Hepatocyte (in vitro differentiated cells): Measurements from ENCODE around the gene IL1R2. TPM values are rescaled to one million over a fixed set of nuclear protein-coding genes. Genes with fewer than 3 reads are reported as not detected.
A peak's percentile ranks its signal among the peaks of the same experiment; 100 is the strongest.

Source experiments
- DNase-seq: peaks from one replicate; pipeline ENCODE4 v3.0.0-alpha.2; 2016; ENCODE audit warnings: low spot score
- H2AFZ ChIP-seq: fragments of 200-600 bp; sonication (generic); 2 replicates; pipeline ENCODE4 v1.6.0; 2016; ENCODE audit warnings: antibody characterized with exemption, mild to moderate bottlenecking
- H3K27ac ChIP-seq: fragments of 200-600 bp; sonication (generic); 2 replicates; pipeline ENCODE4 v1.5.1; 2016; ENCODE audit warnings: mild to moderate bottlenecking
- H3K27me3 ChIP-seq: fragments of 200-600 bp; sonication (generic); 2 replicates; pipeline ENCODE4 v1.6.1; 2016
- H3K36me3 ChIP-seq: fragments of 200-600 bp; sonication (generic); replicated peaks from 2 replicates; pipeline ENCODE4 v1.5.1; 2016; ENCODE audit warnings: low read depth; ENCODE audit not compliant: insufficient read depth
- H3K4me1 ChIP-seq: fragments of 200-600 bp; sonication (generic); 2 replicates; pipeline ENCODE4 v1.5.1; 2016; ENCODE audit warnings: mild to moderate bottlenecking, moderate library complexity; ENCODE audit not compliant: insufficient read depth
- H3K4me2 ChIP-seq: fragments of 200-600 bp; sonication (generic); 2 replicates; pipeline ENCODE4 v1.6.0; 2016
- H3K4me3 ChIP-seq: fragments of 200-600 bp; sonication (generic); 2 replicates; pipeline ENCODE4 v1.5.1; 2016; ENCODE audit warnings: mild to moderate bottlenecking
- H3K79me2 ChIP-seq: fragments of 200-600 bp; sonication (generic); 2 replicates; pipeline ENCODE4 v1.6.0; 2017; ENCODE audit warnings: mild to moderate bottlenecking
- H3K9me2 ChIP-seq: fragments of 200-600 bp; sonication (generic); replicated peaks from 2 replicates; pipeline ENCODE4 v1.6.0; 2017; ENCODE audit warnings: mild to moderate bottlenecking; ENCODE audit not compliant: insufficient read depth
- H3K9me3 ChIP-seq: fragments of 200-600 bp; sonication (generic); 2 replicates; pipeline ENCODE4 v1.5.1; 2016; ENCODE audit warnings: low read depth, mild to moderate bottlenecking
- H4K20me1 ChIP-seq: fragments of 200-600 bp; sonication (generic); 2 replicates; pipeline ENCODE4 v1.6.0; 2016; ENCODE audit warnings: mild to moderate bottlenecking; ENCODE audit not compliant: insufficient read depth, poor library complexity, severe bottlenecking
- CTCF ChIP-seq: fragments of 200-600 bp; sonication (generic); IDR thresholded peaks from 2 replicates; pipeline ENCODE4 v1.5.1; 2016; ENCODE audit warnings: antibody characterized with exemption, mild to moderate bottlenecking; ENCODE audit not compliant: poor library complexity
- EZH2 ChIP-seq: fragments of 200-600 bp; sonication (generic); IDR thresholded peaks from 2 replicates; pipeline ENCODE4 v1.6.1; 2016; ENCODE audit warnings: antibody characterized with exemption, mild to moderate bottlenecking, borderline replicate concordance
- EZH2phosphoT487 ChIP-seq: fragments of 200-600 bp; sonication (generic); IDR thresholded peaks from one replicate; pipeline ENCODE4 v1.6.1; 2018; ENCODE audit warnings: antibody characterized with exemption, mild to moderate bottlenecking, low read depth, moderate library complexity; ENCODE audit not compliant: unreplicated experiment, severe bottlenecking
- WGBS: methylation state at CpG from one replicate; pipeline ENCODE4 v1.1.6; 2016; ENCODE audit warnings: low lambda C conversion rate; ENCODE audit errors: missing lambda C conversion rate; 5-methylcytosine and 5-hydroxymethylcytosine counted together
- polyA plus RNA-seq: library from polyadenylated mRNA; unstranded; fragments of >200 nt; fragmentation: Nextera tagmentation; extraction: Ambion mirVana; gene quantifications from 2 replicates; pipeline ENCODE4 v1.2.1, GENCODE V29; 2016
- total RNA-seq: library from RNA; depleted of rRNA; stranded (reverse); fragments of >200 nt; gene quantifications from 2 replicates; pipeline ENCODE4 v1.2.3, GENCODE V29; 2014

IL1R2 gene
- total and polyA plus RNA-seq, 2 experiments from 2014 or later: 1.3 to 5.8 TPM

GRCh38 chr2:102070058-102070642 lies 78.4 kb downstream of the IL1R2 start:
- Histone ChIP-seq H3K27ac (peak overlapping the region; percentile 84), H3K27me3 (no peaks in the 10 kb centered on the region), H4K20me1 (no peaks in the 10 kb centered on the region), H3K4me2 (peak overlapping the region; percentile 39), H3K36me3 (no peaks in the 10 kb centered on the region), H2AFZ (peak overlapping the region; percentile 22), H3K9me3 (no peaks in the 10 kb centered on the region), H3K4me1 (peaks cover 21% of the 10 kb centered on the region), H3K79me2 (no peaks in the 10 kb centered on the region), H3K4me3 (no peak overlapping the region), H3K9me2 (no peaks in the 10 kb centered on the region)
- DNase-seq: peak; percentile 60
- WGBS: 73% methylated on average over 8 of the region's 8 CpGs
- no peak for TF ChIP-seq EZH2phosphoT487
- TF ChIP-seq EZH2: no peak
- peak; percentile 13 for TF ChIP-seq CTCF

GRCh38 chr2:102072741-102073140 lies 81.0 kb downstream of the IL1R2 start:
- no peak overlapping the region for H3K4me3 ChIP-seq
- no peaks in the 10 kb centered on the region for H3K79me2 ChIP-seq
- no peaks in the 10 kb centered on the region for H3K27me3 ChIP-seq
- peaks cover 16% of the 10 kb centered on the region for H3K4me1 ChIP-seq
- no peak overlapping the region for H3K4me2 ChIP-seq
- DNase-seq: no peak
- H3K27ac ChIP-seq: peak overlapping the region; percentile 8
- H3K36me3 ChIP-seq: no peaks in the 10 kb centered on the region
- no peak for TF ChIP-seq CTCF
- no peak for TF ChIP-seq EZH2
- no peak for TF ChIP-seq EZH2phosphoT487
- no peaks in the 10 kb centered on the region for H4K20me1 ChIP-seq
- peaks cover 3% of the 10 kb centered on the region for H3K9me2 ChIP-seq
- 81% methylated on average over 5 of the region's 5 CpGs for WGBS
- H3K9me3 ChIP-seq: no peaks in the 10 kb centered on the region
- H2AFZ ChIP-seq: no peak overlapping the region

GRCh38 chr2:102073168-102073724 lies 81.5 kb downstream of the IL1R2 start:
- no peak overlapping the region for H3K4me3 ChIP-seq
- H3K27ac ChIP-seq: peak overlapping the region; percentile 8
- peaks cover 16% of the 10 kb centered on the region for H3K4me1 ChIP-seq
- H3K9me3 ChIP-seq: no peaks in the 10 kb centered on the region
- 93% methylated on average over 2 of the region's 2 CpGs for WGBS
- DNase-seq: no peak
- no peak overlapping the region for H3K4me2 ChIP-seq
- peaks cover 3% of the 10 kb centered on the region for H3K9me2 ChIP-seq
- no peaks in the 10 kb centered on the region for H3K36me3 ChIP-seq
- TF ChIP-seq EZH2 (no peak), CTCF (no peak), EZH2phosphoT487 (no peak)
- H3K27me3 ChIP-seq: no peaks in the 10 kb centered on the region
- H2AFZ ChIP-seq: no peak overlapping the region
- no peaks in the 10 kb centered on the region for H4K20me1 ChIP-seq
- H3K79me2 ChIP-seq: no peaks in the 10 kb centered on the region
